CD4-positive, alpha-beta T cell treated with Interleukin-2 at 100 ng/mL for 4 hours (primary cell): Measurements from ENCODE around the gene RFT1.

Source experiments
- DNase-seq: peaks from one replicate; pipeline ENCODE4 v3.0.0-alpha.2; 2020; ENCODE audit warnings: low spot score

RFT1 gene, protein sequence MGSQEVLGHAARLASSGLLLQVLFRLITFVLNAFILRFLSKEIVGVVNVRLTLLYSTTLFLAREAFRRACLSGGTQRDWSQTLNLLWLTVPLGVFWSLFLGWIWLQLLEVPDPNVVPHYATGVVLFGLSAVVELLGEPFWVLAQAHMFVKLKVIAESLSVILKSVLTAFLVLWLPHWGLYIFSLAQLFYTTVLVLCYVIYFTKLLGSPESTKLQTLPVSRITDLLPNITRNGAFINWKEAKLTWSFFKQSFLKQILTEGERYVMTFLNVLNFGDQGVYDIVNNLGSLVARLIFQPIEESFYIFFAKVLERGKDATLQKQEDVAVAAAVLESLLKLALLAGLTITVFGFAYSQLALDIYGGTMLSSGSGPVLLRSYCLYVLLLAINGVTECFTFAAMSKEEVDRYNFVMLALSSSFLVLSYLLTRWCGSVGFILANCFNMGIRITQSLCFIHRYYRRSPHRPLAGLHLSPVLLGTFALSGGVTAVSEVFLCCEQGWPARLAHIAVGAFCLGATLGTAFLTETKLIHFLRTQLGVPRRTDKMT

DNA sequence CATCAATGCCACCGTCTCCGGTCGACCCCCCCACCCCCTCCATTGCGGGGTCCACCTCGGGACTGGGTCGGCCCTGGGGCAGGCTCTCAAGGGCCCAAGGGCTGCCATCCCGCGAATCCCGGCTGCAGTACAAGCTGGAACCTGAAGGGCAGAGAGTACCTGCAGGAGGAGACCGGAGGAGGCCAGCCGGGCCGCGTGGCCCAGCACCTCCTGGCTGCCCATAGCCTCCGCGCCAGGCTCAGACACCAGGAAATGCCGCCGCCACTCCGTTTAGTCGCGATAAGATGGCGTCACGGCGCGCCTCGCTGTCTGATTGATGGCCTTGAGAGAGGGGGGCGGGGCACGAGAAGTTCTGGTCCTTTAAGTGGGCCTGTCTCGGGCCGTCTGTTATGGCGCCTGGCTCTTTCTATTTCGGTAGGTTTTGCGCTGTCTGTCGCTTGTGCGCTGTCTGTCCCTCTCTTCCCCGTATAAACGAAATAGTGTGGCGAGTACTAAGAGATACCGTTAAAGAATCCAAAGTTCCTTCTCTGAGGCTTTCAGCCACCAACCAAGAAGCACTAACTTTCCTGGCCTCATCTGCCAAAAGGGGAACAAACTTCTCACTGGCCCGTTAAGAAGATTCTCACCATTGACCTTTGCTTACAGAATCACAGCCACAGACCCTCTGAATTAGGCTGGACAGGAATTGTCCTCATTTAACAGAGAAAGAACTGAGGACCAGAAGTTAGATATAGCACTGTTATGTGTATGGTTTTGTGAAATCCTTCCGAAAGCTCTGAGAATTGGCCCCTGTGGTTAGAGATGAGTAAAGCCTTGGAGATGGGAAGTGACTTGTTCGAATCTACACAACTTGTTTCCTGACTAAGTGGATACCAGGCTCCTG lies at the start of gene RFT1:
Gene RFT1, minus strand, starts transcription at position 257 of the 883 bp plus-strand sequence. Its CDS starts 35 bp downstream, at position 222.
- DNase-seq: peak; percentile 97

DNA sequence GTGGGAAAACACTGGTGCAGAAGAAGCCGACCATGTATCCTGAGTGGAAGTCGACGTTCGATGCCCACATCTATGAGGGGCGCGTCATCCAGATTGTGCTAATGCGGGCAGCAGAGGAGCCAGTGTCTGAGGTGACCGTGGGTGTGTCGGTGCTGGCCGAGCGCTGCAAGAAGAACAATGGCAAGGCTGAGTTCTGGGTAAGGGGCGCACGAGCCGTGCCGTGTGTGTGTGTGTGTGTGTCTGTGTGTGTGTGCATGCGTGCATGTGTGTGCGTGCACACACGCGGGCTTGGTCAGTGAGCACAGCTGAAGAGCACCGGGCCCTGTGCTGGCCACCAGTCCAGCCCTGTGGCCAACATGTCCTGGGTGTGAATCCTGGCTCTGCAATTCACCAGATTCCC lies 49.3 kb upstream of the RFT1 start:
- DNase-seq: no peak

DNA sequence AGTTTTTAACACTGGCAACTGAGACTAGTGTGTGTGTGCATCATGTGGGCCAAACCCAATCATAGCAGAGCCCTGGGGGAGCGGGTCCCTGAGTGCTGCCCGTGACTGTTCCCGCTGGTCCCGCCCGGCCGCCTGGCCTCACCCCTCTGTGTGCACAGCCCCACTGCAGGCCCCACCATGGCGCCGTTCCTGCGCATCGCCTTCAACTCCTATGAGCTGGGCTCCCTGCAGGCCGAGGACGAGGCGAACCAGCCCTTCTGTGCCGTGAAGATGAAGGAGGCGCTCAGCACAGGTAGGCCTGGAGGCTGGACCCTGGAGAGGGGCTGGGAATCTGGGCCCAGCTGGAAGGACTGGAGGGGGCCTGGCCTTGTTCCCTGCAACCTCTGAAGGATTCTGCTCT lies 48.0 kb upstream of the RFT1 start:
- DNase-seq: no peak

DNA sequence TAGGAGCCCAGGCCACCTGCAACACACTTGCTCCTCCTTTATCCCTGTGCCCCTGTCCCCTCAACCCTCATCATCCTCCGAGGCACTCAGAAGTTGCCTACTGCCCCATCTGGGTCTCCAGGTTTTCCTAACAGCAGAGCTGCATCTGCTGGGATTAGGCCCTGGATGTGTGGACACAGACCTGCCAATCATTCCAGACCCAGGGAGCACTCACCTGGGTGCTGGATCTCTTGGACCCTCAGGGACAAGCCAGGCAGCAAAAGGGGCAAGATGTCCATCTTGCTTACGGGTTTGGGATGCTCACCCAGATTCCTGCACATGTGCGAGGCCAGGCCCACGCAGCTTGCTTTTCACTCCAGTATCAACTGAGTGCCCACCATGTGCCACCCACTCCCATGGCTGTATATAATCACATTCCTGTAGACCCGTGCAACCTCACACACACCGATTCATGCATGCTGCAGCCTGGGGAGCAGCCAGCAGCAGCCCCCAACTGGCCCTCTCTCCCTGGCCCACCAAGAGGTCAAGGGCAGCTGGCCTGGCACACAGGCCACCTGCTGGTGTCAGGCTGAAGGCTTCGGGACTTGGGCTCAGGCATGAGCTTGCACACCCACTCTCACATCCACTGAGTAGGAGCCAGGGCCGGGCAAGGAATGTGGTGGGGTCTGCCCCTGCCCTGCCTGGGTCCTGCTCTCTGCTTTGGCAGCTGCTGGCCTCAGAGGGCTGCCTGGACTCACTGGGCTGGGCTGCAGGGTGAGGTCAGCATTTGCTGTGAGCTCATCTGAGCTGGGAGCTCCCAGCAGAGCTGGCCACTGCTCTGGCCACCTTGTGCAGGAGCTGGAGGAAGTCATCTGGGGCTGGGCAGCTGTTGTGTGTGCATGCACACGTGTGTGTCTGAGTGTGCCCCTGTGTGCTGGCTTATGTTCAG lies 45.6 kb upstream of the RFT1 start:
- DNase-seq: no peak

DNA sequence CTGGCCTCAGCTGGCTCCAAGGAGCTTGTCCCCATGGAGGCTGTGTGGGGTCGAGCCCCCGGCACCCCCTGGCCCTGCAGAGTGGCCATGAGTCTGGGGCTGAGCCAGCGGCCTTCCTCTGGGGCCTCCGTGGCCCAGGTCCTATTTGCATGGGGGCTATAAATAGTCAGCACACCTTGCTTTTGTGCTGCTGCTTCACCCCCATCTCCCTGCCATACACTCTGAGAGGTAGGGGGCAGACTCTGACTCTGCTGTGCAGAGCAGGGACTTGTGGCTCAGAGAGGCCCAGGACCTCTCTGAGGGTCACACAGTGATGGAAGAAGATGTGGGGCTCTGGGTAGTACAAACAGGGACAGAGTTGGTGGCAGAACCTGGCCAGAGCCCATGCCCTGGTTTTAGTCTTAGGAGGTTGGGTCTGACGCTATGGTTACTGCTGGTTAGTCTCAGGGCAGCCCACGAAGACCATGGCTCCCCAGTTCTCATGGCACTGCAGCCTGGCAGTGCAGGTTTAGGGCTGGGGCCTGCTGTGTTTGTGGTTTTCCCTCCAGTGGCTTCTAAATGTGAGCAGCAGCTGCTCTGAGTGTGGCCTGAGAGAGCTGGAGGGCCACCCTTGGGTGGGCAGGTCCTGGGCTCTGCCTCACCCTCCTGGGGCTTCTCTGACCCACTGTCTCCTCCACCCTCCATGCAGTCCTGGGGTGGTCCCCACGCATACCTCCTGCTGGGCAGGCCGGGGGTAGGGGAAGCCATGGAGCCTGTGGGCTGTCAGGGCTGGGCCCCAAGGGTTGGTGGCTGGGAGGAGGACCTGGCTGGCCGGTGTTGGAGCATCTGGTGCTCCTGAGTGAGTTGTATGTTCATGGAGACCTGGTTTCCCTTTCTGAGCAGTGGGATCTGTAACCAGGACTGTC lies 44.4 kb upstream of the RFT1 start:
- no peak for DNase-seq

DNA sequence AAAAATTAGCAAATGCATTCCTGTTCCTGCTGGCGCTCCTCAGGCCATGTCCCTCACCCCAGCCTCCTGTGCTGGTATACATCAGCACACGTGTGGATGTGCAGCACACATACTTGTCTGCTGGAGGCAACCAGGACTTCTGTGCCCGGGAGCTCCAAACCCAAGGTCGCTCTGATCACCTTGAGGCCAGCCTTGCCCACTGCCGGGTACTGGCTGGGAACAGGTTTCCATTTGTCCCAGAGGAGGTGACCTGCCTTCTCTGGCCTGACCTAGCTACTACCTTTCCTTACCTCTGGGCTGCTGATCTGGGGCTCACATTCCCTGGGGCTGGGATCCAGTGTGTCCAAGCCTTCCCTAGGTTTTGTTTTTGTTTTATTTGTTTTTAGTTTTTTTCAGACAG lies 42.9 kb upstream of the RFT1 start:
- DNase-seq: no peak

DNA sequence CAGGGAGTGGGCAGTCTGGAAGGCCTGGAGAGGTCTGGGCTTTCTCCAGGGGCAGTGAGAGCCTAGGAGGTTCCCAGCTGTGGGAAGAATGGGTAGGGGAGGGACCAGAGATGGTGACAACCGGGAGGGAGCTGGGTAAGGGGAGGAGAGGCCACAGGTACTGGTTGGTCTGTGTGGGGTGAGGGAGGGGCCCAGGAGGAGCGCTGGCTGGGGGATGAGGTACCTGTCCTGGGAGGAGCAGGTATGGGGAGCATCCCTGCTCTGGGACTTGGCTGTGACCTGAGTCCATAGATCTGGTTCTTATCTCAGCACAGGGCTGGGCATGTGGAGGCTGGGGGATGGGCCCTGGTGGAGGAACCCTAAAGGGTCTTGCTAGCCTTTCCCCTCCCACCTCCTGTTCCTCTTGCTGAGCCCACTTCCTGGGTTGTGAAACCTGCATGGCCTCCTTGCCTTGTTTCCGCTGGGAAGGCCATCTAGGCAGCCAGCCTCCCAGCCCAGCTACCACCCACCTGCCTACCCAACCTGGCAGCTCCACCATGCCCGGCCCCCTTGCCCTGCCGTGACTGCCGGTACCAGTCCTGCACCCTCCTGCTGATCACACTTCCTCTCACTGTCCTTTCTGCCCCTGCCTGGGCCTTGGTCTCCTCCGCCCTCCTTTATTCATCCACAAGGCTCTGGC lies 41.7 kb upstream of the RFT1 start:
- no peak for DNase-seq

DNA sequence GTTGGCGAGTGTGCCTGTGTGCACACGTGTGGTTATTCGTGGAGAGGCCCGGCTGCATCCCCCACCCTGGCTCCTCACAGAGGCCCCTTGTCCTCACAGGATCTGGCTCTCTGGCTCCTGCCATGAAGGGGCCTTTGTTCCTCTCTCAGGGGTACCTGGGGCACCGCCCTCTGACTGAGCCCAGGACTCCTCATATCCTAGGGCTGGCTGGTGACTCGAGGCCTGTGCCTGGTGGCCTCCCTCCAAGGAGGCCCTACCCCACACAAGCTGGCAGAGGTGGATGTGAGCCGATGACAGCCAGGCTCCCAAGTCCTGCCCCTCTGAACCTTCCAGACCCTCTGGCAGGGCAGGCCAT lies 40.8 kb upstream of the RFT1 start:
- DNase-seq: no peak

DNA sequence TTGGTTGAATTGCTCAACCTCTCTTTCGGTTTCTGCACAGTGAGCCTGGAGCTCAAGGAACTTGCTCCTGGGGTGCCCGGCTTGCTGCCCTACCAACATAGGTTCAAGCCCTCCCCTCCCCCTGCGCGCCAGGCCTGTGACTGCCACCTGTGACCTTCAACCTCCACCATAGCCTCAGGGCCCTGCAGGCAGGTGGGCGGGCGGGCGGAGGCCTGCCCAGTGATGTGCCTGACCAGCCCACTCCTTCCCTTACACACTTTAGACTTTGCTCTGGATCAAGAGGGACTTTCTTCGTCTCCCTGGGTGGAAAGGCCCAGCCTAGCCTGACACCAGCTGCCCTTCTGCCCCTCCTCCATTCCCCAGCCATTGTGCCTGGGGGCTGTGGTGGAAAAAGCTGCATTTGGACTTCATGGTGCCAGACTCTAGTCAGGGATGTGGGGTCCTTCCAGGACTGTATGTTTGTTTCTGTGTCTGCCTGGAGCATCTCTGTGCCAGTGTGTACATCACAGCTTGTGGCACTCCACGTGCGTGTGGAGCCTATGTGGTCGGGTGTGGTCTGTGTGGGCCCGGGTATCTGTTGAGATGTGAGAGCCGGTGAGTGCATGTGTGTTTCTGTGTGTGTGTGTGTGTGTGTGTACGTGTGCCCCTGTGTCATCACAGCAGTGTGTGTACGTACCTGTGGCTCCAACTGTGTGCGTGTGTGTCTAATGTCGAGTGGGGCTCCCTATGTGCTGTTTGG lies 40.3 kb upstream of the RFT1 start:
- no peak for DNase-seq

DNA sequence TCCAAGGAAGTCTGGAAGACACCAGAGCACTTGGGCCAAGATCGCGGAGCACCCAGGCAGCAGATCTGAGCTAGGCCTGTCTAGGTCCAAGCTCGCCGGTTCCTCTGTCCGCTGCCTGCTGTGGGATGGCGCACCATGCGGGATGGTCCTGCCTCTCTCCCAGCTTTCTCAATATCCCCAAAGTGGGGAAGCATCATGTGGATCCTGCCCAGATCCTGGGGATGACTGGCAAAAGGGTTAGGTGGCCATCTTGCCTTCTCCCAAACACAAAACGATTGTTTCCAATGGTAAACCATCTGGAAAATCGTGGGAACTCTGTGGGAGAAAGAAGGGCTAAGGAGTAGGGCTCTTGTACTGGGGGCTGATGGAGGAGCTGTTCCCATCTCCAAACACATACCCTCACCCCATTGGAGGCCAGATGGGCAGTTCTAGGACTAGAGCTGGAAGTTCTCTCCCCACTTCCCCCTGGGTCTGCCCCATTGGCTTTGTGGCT lies 39.6 kb upstream of the RFT1 start:
- DNase-seq: no peak

DNA sequence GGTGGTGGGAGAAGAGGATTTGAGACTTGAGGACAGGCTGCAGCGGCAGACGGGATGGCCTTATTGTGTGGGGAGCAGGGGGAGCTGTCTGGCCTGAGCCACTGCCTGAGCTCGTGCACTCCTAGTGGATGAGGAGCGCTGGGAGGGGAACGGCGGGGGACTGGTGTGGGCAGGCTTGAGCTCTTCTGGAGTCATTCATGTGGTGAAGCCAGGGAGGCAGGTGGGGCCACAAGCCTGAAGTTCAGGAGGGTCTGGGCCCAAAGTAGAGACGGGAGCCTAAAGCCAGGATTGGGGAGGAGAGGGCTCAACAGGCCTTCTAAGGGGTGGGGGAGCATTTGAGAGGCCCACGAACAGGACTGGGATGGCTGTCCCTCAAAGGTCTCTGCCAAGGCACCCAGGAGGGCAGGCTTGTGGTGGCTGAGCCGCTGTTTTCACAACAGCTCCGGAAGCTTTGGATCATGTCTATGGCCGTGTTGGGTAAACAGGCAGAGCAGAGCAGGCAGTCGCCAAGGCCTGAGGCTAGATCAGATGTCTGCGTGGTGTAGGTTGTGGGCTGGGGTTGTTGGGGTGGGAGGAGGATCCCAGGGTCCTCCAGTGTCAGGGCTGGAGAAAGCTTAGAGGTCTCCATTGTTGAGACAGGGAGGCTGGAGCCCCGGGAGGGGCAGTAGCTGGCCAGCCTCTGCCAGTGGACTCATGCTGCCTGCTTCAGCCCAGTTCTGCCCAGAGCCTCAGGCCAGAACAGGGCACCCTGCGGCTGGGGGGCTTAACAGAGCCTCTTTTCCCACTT lies 39.0 kb upstream of the RFT1 start:
- DNase-seq: no peak

DNA sequence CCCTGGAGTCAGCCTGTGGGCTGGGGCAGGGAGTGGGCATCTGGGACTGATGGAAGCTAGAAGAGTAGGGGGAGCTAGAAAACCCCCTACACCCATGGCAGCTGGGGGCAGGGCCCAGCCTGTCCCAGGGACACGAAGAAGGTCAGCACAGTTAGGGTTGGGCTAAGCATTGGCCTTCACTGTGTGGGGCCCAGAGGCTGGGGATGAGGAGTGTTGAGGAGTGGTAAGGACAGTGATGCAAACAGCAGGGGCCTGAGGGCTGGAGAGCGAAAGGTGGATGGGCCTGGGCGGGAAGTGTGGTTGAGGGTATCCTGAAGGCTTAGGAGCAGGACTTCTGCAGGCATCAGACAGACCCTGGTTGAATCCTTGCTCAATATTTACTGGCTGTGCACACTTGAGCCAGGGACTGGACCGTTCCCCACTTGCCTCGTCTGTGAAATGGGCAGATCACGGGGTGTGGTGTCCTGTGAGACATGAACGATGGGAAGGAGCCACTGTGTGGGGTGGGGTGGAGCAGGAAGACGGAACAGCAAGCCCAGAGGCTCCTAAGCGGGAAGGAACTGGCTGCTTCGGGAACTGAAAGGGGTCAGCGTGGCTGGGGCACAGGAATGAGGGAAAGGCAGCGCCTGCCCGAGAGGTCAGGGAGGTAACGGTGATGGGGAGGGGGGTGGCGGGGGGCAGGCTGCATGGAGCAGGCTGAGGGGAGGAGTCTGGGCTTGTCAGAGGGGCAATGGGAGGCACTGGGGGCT lies 38.1 kb upstream of the RFT1 start:
- no peak for DNase-seq

DNA sequence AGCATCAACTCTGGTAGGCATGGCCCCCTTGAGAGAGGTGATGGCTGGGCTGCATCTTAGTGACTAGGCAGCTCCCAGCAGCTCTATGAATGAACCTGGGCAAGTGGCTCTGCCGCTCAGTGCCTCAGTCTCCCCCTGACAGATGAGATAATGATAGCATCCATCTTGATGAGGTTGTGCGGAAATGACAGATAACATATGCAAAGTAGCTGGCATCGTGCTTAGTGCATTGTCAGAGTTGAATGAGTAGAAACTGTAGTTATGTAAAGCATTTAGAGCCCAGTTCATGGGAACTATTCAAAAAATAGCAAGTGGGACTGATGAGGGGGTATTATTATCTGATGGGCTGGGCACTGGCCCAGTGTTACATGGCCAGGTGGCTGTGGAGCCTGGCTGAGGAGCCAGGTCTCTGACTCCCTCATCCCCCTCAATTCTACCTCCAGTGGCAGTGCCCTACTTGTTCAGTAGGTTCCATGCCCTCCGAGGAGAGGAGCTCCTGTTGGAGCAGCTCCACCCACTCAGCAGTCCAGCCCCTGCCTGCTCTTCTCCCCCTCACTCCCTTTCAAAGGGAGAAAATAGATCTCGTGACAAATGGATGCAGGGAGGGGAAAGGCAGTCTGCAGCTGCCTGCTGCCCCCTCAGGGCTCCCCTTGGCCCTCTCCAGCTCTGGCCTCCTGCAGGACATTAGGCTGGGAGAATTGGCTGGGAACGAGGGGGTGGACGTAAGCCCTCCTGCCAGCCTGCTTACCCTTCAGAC lies 37.4 kb upstream of the RFT1 start:
- no peak for DNase-seq

DNA sequence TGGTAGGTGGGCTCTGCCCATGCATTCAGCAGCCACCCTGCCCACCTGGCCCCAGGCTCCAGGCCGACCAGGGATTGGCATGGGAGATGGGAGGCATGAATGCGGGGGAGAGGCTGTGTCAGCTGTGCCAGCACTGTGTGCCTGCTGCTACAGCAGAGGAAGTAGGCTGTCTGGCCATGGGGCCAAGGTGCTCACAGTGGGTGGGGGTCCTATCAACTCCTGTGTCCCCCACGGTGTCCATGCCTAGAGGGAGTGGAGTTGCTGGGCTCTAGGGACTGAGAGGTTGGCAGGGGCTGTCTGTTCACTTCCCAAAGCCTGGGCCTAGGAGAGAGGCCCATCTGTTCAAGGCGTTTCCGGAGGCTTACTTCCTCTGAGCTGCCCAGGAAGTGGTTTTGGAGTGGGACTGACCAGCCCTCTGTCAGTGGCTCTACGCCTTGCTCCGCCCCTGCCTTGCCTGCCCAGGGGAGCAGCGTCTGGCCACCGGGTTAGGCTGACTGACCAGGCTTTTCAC lies 36.6 kb upstream of the RFT1 start:
- DNase-seq: no peak

DNA sequence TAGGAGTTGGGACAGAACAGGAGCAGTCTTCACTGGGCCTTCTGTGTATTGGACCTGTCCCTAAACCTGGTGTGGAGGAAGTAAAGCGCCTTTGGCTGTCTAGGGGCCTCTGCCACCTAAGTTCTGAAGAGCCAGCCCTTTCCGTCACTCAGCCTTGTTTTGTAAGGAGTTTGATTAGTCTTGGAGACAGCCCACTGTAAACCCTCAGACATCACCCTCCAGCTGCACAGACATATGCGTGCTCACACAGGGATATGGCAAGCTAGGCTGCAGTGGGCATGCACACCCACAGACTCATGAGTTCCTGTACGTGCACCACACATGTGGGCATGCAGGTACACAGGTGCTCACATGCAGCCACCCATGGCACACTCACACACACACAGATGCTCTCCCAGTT lies 36.0 kb upstream of the RFT1 start:
- no peak for DNase-seq

DNA sequence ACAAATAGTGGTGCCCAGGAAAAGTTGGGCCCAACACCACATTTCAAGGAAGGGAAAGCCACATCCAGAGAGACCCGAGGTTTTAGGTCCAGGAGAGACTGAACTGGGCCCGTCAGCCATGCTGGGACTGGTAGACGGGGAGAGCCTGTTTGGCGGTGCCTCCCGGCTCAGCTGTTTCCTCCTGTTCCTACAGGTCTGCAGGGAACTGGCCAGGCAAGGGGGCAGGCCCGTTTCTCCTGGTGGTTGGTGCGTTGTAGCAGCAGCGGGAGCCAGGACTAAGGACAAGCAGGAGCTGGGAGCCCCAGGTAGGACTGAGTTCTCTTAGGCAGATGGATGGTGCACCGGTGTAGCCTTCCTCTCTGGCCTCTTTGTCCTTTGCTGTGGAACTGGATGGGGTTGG lies 34.7 kb upstream of the RFT1 start:
- DNase-seq: no peak
